Suppressor macrophage treated with lipopolysaccharide for 1 hour (primary cell): ENCODE measurements around the gene ZBTB17.
"Not testable (repeated sequence)": the region's sequence is repeated elsewhere in the genome, so short reads cannot be mapped to it uniquely, and the experiment has no call there.

Experiments
- DNase-seq, 3 donors: peaks; one replicate each; pipeline ENCODE4 v3.0.0-alpha.2; 2020 to 2022

The ZBTB17 gene

DNA sequence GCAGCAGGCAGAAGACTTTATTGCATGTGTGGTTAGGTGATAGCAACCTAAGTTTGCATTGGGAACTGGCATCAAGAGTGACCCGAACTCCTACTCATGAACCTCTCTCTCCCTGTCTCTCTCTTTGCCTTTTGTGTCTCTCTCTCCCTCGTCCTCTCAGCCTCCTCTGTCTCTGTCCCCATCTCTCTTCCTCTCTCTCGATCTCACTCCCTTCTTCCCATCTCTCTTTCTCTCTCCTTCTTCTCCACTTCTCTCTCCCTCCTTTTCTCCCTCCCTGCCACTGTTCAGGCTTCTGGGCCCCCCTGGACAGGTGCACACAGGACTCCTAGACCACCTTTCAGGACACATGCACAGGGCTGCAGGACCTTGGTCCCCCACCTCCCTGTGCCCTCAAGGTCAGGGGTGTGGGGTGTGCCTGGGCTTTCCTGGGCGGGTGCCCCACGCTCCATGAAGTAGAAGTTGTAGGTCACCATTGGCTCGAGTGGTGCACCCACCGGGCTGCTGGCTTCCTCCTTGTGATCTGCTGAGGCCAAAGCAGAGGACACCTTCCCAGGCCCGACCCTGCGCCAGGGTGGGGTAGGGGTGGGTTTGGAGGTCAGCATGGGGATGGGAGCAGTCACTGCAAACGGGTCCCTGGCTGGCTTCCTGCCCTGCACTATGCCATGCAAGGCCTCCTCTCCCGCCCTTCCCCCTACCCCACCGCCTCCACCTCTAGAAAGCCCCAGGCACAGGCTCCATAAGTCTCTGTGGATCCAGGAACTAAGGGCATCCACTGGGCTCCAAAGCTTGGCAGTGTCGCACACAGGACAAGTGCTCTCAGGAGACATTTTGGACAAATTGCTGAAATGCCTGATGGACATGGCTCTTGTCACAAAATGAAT lies 13.2 kb upstream of the ZBTB17 start:
- no peak for DNase-seq

- DNase-seq = peak; percentile 72 to 88 (median 74)
These were observed 9.9 kb upstream of the ZBTB17 start for GRCh38 chr1:15985611-15986297.

GRCh38 chr1:15983275-15983674 lies 7.4 kb upstream of the ZBTB17 start:
- DNase-seq = no peak

DNA sequence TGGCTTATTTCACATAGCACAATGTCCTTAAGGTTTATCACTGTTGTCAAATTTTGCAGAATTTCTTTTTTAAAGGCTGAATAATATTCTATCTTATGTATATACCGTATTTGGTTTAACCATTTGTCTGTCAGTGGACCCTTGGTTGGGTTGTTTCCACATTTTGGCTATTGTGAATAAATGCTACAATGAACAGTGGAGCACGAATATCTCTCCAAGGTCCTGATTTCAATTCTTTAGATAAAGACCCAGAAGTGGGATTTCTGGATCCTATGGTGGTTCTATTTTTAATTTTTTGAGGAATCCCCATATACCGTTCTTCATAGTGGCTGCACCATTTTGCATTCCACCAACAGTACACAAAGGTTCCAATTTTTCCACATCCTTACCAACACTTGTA lies 5.8 kb upstream of the ZBTB17 start:
- DNase-seq = no peak

GRCh38 chr1:15977947-15978346 lies 2.0 kb upstream of the ZBTB17 start:
- not testable (repeated sequence) for DNase-seq

DNA sequence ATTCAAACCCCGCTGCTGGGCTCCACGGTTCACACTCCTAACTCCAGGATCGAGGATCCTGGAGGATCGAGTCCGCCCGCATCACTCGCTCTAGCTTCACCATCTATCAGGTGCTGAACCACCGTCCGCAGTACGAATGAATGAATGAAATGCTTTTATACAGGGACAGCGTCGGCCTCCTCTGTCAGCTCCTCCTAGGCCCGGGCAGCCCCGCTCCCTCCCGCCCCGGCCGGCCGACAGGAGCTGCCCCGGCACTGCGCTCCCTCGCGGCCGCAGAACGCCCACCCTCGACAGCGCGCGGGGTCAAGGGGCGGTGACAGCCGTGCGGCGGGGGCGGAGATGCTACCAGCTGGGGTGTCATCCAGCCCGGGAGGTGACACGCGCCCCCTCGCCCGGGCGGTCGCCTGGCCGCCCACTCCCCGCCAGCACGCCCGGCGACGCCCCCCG lies 520 bp downstream of the ZBTB17 start:
- DNase-seq = peak; percentile 87 to 93 (median 88)

- peak; percentile 59 to 68 (median 63) for DNase-seq
These were observed 1.0 kb downstream of the ZBTB17 start for GRCh38 chr1:15974855-15975254.

DNA sequence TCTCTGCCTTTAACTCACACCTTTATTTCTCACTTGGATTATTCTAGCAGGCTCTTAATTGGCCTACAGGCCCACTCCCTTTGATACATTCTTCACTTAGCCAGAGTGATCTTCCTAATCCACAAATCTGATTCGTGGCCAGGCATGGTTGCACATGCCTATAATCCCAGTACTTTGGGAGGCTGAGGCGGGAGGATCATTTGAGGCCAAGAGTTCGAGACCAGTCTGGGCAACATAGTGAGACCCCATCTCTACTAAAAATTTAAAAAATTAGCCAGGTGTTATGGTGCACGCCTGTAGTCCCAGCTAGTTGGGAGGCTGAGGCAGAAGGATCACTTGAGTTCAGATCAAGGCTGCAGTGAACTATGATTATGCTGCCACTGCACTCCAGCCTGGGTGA lies 2.1 kb downstream of the ZBTB17 start:
- DNase-seq = no peak

DNA sequence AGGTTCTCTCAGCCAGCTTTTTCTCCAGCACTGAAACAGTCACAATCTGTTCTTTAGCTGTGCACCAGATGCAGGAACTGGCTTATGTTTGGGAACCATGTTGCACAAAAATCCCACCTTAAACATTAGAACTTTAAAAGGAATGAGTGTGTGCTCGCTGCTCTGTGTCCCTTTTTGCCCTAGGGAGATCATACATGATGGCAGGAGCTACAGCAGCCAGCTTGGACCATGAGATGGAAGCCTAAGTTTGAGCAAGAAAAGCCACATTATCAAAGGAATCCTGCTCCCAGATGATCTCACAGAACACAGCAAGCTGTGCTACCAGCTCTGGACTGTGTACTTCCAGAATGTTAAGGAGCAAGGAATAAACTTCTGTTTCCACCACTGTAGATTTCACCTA lies 3.5 kb downstream of the ZBTB17 start:
- DNase-seq = no peak

- DNase-seq = peak in 2 of 3 donors; percentile 50 to 56
These were observed 5.0 kb downstream of the ZBTB17 start for GRCh38 chr1:15970911-15971310.

- no peak for DNase-seq
These were observed 6.5 kb downstream of the ZBTB17 start for GRCh38 chr1:15969321-15969880.

GRCh38 chr1:15968172-15968571 lies 7.7 kb downstream of the ZBTB17 start:
- DNase-seq = no peak

DNA sequence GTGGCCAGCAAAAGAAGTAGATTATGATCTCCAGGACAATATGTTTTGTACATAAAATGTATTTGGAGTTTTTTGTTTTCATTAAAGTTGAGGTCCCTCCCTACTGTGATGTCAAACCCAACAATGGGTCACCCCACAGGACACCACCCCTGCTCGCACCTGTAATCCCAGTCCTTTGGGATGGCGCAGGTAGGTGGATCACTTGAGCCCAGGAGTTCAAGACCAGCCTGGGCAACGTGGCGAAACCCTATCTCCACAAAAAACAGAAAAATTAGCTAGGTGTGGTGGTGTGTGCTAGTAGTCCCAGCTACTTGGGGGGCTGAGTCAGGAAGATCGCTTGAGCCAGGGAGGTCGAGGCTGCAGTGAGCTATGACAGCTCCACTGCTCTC lies 9.0 kb downstream of the ZBTB17 start:
- DNase-seq = no peak

DNA sequence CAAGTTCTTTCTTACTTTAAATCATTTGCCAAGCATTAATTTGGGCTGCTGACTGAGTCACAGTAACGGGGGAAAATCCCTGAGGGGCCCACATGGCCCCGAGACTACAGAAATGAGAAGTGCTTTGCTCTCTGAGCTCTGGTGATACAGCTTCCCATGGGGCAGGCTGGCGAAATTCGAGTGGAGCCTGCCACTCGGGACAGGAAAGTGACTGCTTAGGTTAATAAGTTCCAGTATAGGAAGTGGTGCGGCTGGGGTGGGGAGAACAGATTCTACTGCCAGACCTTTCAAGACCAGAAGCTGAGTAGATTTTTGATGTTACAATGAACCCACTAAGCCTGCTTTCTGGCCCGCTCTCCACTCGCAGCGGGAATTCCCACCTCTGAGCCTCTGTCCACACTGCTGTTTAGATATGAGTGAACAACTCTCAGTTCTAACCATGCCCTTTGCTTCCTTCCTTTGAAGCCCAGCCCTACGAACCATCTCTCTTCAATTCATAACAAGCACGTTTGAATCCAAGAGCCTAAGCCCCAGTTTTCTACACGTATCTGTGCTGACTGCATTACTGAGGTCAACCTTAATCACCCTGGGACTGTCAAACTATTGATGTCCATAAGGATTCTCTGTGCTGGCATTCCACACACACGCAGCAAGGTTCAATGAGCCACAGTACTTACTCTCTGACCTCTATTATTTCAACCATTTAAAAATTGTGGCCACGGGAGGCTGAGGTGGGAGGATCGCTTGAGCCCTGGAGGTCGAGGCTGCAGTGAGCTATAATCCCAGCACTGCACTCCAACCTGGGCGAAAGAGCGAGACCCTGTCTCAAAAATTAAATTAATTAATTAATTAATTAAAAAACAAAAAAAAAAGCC lies 9.6 kb downstream of the ZBTB17 start:
- peak; percentile 94 to 97 (median 97) for DNase-seq

DNA sequence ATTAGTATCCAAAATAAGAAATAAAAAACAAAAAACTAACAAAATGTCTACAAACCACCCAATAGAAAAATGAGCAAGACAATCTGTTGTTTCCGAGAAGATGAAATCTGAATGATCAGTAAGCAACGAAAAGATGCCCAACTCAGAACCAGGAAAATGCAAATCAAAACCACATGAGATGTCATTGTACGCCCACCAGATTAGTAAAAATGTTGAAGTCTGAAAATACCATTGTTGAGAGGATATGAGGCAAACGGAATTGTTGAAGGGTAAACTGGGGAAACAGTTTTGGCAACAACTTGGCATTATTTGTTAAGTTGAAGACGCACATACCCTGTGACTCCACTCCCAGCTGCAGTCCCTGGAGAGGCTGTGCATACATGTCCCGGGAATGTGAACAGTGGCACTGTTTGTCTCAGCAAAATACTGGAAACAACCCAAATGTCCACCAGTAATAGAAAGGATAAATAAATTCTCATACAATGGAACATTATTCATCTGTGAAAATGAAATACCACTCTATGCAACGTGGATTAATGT lies 10.6 kb downstream of the ZBTB17 start:
- DNase-seq = peak; percentile 76 to 94 (median 89)

DNA sequence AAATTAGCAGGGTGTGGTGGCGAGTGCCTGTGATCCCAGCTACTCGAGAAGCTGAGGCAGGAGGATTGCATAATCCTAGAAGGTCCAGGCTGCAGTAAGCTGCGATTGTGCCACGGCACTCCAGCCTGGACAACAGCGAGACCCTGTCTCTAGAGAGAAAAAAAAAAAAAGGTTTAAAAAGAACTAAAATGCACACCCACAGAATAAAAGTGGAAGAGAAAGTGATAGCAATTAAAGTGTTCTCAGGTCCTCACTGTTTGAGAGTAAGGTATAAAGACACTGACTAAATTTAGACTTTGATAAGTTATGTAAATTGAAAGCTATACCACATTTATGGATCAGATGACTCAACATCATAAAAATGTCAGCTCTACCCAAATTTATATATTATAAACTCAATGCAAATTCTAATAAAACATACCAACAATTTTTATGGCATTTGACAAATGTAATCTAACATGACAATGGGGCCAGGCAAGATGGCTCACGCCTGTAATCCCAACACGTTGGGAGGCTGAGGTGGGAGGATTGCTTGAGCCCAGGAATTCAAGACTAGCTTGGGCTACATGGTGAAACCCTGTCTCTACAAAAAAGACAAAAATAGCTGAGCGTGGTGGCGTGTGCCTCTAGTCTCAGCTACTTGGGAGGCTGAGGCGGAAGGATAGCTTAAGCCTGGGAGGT lies 11.8 kb downstream of the ZBTB17 start:
- DNase-seq = peak; percentile 79 to 81 (median 81)

DNA sequence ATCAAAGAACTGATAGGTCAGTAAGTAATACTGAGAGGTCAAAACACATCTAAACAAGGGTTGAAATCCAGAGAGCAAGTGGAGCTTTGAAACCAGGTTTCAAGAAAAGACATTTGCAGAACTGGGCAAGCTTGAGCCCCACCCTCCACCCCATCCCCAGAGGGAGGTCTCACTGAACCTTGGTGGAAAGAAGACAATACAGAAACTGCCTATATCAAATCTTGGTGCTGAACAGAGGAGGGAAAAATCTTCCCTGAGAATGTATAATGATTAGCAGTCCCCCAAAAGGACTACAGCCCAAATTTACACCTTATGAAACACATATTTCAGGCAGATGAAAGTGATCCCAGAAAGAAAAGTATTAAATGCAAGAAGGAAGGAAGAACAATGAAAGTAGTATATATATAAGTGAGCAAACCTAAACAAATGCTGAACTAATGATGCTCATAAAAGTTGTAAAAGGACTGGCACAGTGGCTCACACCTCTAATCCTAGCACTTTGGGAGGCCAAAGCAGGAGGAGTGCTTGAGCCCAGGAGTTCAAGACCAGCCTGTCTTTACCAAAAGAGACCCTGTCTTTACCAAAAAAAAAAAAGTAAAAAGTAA lies 12.4 kb downstream of the ZBTB17 start:
- no peak for DNase-seq

GRCh38 chr1:15962671-15963362 lies 13.1 kb downstream of the ZBTB17 start:
- DNase-seq = no peak

DNA sequence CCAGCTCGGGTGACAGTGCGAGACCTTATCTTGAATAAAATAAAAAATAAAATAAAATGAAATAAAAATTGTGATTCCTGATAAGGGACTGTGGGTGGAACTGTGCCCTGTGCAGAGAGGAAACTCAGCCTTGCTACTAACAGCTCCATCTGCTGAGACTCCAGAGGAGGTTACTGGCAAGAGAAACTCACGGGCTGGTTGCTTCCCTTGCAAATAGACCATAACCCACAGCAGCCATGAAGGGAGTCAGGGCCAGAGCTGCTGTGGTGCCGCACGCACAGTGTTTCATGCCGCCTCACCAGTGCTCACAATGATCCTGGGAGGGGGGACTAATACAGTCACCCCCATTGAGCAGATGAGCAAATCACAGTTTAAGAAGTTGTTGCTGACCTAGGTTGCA lies 13.7 kb downstream of the ZBTB17 start:
- no peak for DNase-seq

GRCh38 chr1:15961492-15961891 lies 14.4 kb downstream of the ZBTB17 start:
- DNase-seq = no peak

GRCh38 chr1:15960808-15961207 lies 15.1 kb downstream of the ZBTB17 start:
- no peak for DNase-seq
